Medulla oblongata (tissue), 1 donor: ENCODE results near the gene C1QBP.
"Not testable (repeated sequence)": the region's sequence is repeated elsewhere in the genome, so short reads cannot be mapped to it uniquely, and the experiment has no call there.

Experiments
- DNase-seq: peaks from one replicate; pipeline ENCODE4 v3.0.0-alpha.2; 2015; ENCODE audit errors: extremely low spot score

Gene C1QBP

DNA sequence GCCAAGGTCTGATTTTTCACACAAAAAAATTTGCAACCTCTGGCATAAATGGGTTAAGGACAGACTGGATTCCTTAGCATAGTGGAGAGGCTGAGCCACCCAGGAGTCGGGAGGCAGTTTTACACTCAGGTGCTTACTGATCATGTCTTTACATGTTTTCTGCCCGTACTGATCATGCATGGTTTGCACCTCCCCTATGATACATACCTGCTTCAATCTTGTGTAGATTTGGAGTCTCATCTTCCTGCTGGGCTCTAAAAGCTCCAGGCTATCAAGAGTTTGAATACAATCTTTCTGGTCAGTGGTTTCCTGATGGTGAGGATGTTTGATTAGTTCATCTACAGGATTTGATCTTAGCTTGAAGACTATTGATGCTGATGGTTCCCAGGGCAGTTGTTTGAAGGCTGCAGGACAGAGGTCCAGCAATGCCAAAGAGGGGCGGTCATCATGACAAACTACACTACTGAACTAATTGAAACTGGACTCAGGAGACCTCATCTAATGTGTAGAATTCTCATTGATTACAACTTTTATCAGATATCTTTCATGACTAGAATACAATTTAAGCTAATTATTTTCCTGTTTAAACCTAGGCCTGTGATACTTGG is 6.9 kb downstream of the C1QBP start:
- no peak for DNase-seq

DNA sequence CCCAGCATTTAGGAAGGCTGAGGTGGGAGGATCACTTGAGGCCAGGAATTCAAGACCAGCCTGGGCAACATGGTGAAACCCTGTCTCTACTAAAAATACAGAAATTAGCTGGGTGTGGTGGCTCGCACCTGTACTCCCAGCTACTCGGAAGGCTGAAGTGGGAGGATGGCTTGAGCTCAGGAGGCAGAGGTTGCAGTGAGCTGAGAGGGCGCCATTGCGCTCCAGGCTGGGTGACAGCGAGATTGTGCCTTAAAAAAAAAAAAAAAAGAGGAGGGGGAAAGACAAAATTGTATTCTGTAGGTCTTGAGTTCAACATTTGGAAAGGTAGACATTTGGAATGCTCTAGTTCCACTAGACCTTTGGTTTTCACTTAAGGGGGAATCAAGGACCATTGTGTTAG is 7.7 kb downstream of the C1QBP start:
- not testable (repeated sequence) for DNase-seq

- DNase-seq: no peak
Measured at GRCh38 chr17:5430413-5430999, 8.4 kb downstream of the C1QBP start.

DNA sequence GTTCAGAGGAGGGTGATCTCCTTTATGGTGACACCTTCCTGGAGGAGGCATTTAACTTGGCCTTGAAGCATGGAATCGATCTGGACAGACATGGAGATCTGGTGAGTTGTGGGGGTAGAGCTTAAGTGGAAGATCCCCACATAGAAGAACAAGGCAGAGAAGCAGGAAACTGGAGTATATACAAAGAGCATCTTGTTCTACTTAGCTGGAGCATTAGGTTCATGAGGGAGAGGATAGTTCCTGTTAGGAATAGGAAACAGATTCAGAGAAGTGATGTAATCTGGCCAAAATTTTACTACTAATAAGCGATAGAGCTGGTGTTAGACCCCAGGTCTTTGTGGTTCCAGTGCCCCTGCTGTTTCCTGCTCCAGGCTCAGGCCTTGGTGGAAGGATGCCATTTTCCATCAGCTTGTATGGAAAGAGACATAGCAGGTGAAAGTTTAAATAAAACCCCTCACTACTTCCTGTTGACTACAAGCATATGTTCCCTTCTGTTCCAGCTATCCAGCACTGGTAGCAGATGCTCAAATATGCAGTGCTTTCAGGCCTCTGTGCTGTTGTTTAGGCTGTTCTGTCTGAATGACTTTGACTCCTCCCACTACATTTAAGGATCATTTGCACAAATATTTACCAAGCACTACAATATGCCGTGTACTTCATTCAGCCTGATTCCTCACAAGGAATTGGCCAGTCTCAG is 9.6 kb downstream of the C1QBP start:
- DNase-seq: no peak

DNA sequence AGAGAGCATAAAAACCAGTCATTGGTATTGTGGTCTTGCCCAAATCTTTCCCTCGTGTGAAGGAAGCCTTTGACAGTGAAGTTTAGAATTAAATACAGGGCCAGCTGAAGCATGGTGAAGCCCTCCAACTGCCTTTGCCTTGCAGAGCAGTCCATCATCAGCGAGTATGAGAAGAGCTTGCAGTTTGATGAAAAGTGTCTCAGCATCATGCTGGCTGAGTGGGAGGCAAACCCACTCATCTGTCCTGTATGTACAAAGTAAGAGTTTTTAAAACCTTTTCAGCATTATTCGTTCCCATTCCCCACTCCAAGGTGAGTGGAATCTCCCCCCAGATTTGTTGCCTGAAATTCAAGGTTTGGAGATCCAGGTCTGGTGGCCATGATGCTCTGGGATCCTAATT is 13.1 kb downstream of the C1QBP start:
- no peak for DNase-seq

- no peak for DNase-seq
Measured at GRCh38 chr17:5424909-5425308, 14.0 kb downstream of the C1QBP start.

DNA sequence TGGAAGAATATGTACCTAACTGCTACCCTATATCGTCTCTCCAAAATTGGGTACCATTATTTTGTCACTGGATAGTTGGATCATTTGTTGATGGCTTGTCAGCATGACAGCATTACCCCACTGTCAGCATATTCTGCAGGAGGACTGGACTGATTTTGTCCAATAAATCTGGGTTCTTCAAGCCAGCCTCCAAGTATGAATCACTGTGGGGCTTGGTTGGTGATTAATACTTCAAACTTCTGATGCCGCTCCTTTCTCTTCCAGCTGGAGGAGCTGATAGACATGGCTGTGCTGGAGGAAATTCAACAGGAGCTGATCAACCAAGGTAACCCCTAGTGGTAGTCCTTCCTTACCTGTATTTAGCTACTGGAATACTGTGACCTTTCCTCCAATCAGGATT is 16.4 kb downstream of the C1QBP start:
- no peak for DNase-seq

GRCh38 chr17:5419959-5420653 is 18.8 kb downstream of the C1QBP start, which contains the start of gene RPAIN:
TSS of gene RPAIN (plus strand) at chr17:5420182. CDS start at chr17:5420211, 29 bp downstream.
- peak; percentile 94 for DNase-seq

- DNase-seq: peak; percentile 99
Measured at GRCh38 chr17:5419356-5419958, 19.5 kb downstream of the C1QBP start, which contains the start of gene NUP88. TSS of gene NUP88 (minus strand) at chr17:5419662. CDS start at chr17:5419650, 12 bp downstream.

GRCh38 chr17:5418858-5419355 is 20.0 kb downstream of the C1QBP start:
- DNase-seq: peak; percentile 34

DNA sequence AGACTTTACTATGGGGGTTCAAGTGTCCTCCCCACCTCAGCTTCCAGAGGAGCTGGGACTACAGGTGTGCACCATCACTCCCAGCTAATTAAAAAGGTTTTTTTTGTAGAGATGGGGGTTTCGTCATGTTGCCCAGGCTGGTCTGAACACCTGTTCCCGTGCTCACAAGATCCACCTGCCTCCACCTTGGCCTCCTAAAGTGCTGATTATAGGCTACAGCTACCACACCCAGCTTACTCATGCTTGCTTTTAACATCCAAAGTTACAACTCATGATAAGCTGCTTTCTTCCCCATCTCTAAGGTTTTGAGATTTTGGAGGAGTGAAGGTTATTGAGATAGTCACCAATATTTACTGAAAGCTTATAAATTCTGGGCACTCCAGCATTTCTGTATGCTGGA is 22.1 kb downstream of the C1QBP start:
- DNase-seq: no peak

GRCh38 chr17:5413682-5414081 is 25.3 kb downstream of the C1QBP start:
- no peak for DNase-seq

- DNase-seq: no peak
Measured at GRCh38 chr17:5410594-5411272, 28.2 kb downstream of the C1QBP start.

GRCh38 chr17:5408186-5408585 is 30.8 kb downstream of the C1QBP start:
- no peak for DNase-seq

DNA sequence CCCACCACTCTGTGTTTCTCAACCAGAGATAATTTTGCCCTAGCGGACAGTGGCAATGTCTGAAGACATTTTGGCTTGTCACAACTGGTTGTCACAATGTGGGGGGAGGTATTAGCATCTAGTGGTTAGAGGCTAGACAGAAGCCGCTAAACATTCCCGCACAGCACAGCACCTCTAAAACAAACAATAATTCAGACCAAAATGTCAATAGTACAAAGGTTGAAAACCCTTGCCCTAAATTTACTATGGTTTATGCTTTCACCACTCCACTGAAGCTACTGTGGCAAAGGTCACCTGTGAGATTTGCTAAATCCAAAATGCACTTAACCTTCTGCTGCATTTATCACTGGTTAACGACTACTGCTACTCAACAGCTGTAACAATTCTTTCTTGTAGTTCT is 33.6 kb downstream of the C1QBP start:
- no peak for DNase-seq

GRCh38 chr17:5399767-5400166 is 39.2 kb downstream of the C1QBP start:
- DNase-seq: no peak

- DNase-seq: no peak
Measured at GRCh38 chr17:5396612-5397011, 42.3 kb downstream of the C1QBP start.

DNA sequence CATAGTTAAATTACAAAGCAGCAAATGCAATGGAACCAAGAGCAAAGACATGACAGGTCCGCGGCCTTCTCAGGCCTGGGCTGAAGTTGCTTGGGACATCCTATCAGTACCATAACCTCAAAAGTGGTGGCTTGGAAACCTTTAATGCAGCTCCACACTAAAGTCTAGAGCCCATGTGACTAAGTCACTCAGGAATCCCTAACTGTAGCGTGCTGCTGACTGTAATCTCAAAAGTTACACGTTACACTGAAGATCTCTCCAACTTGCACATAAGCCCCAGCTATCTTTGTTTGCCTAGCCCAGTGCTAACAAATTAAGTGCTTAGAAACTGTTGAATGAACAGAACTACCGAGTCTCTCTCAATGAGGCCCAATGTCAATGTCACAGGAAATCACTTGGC is 47.3 kb downstream of the C1QBP start:
- DNase-seq: no peak
